NOMO-1 (cell line): Measurements from ENCODE around the gene CEP89.
"Not testable (repeated sequence)": the region's sequence is repeated elsewhere in the genome, so short reads cannot be mapped to it uniquely, and the experiment has no call there.

Experiments
- DNase-seq, 2 experiments: peaks; one replicate each; lab custom pipeline; 2025; ENCODE audit not compliant: unreplicated experiment in 2 of 2; lab: John Stamatoyannopoulos, UW

CEP89 gene

DNA sequence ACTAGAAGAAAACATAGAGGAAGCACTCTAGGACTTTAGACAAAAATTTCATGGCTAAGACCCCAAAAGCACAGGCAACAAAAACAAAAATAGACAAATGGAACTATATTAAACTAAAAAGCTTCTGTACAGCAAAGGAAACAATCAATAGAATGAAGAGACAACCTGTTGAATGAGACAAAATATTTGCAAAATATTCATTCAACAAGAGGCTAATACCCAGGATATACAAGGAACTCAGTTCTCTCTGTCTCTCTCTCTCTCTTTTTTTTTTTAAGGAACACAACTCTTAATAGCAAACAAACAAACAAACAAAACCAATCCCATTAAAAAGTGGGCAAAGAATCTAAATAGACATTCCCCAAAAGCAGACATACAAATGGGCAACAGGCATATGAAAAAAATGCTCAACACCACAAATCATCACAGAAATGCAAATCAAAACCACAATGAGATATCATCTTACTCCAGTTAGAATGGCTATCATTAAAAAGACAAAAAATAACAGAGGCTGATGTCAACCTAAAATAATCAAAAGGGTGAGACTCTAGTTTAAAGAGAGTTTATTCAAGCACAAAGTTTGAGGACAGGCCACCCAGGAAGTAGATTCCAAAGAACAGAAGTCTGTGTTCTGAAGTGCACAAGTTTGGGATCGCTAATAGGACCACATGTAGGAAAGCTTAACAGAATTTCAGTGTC lies 75.1 kb downstream of the CEP89 start:
- no peak for DNase-seq

DNA sequence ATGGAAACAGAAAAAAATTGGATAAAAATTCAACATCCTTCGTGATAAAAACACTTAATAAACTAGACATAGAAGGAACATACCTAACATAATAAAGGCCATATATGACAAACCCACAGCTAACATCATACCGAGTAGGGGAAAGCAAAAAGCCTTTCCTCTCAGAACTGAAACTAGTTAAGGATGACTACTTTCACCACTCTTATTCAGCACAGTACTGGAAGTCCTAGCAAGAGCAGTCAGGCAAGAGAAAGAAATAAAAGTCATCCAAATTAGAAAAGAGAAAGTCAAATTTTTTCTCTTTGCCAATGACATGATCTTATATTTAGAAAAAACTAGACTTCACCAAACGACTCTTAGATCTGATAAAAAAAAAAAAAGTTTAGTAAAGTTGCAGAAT lies 76.4 kb downstream of the CEP89 start:
- DNase-seq = no peak

GRCh38 chr19:32891609-32892008 lies 80.1 kb downstream of the CEP89 start:
- no peak for DNase-seq

- no peak for DNase-seq
Measured at GRCh38 chr19:32890841-32891240, 80.9 kb downstream of the CEP89 start.

- DNase-seq = no peak
Measured at GRCh38 chr19:32890326-32890725, 81.4 kb downstream of the CEP89 start.

DNA sequence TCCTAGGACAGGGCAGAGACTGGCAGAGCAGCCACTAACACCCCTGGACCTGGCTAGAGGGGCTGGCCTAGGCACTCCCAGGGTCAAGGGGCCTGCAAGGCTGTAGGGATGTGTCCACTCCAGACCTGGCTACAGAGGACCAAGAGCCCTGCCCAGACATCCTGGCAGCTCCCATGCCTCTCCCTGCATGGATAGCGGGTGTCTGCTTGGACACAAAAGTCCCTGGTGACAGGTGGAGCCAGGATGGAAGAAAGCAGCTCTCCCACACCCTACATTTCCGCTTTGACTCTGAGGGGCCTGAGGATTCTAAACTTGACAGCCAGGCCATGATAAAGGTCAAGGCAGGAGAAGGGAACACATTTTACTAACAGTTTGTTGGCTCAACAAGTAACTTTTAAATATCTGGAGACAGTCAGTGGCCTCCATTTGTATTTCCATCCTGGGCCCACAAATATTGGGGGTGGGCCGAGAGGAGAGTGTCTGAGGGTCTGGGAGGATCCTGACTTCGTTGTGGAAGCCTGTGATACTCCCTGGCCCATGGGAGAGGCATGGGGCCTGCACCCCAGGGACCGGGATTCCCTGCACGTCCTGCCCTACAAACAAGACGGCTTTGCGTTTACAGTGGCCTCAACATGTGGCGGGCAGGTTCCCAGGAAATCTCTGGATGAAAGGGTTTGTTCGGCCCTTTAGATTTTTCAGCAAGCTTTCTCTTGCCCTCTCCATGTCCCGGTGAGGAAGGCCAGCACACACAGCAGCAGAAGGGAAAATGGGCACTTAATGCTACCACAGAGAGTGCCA lies 82.4 kb downstream of the CEP89 start:
- no peak for DNase-seq

GRCh38 chr19:32887572-32888215 lies 84.1 kb downstream of the CEP89 start:
- DNase-seq = no peak

GRCh38 chr19:32886241-32886640 lies 85.5 kb downstream of the CEP89 start:
- no peak for DNase-seq

- not testable (repeated sequence) for DNase-seq
Measured at GRCh38 chr19:32885255-32885654, 86.5 kb downstream of the CEP89 start.

GRCh38 chr19:32881766-32882165 lies 90.0 kb downstream of the CEP89 start:
- no peak for DNase-seq

- no peak for DNase-seq
Measured at GRCh38 chr19:32880622-32881021, 91.1 kb downstream of the CEP89 start.

GRCh38 chr19:32879741-32880140 lies 92.0 kb downstream of the CEP89 start:
- no peak for DNase-seq

DNA sequence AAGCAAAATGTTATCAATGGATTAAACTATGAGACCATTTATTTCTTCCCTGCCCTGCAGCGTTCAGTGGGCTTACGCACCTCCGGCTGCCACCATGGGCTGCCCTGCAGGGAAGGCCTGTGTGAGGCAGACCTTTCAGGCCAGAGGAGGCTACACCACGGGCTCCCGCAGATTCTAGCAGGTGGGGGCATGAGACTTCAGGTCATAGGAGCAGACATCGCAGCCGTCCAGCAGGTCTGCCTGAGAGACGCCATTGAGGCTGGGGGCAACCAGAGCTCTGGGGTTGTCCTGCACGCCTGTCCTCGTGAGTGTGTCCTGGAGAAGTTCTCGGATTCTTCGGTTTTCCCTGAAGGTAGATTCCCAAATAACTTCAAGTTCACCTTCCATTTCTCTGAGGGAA lies 92.8 kb downstream of the CEP89 start:
- no peak for DNase-seq

GRCh38 chr19:32877977-32878745 lies 93.6 kb downstream of the CEP89 start:
- DNase-seq = no peak

DNA sequence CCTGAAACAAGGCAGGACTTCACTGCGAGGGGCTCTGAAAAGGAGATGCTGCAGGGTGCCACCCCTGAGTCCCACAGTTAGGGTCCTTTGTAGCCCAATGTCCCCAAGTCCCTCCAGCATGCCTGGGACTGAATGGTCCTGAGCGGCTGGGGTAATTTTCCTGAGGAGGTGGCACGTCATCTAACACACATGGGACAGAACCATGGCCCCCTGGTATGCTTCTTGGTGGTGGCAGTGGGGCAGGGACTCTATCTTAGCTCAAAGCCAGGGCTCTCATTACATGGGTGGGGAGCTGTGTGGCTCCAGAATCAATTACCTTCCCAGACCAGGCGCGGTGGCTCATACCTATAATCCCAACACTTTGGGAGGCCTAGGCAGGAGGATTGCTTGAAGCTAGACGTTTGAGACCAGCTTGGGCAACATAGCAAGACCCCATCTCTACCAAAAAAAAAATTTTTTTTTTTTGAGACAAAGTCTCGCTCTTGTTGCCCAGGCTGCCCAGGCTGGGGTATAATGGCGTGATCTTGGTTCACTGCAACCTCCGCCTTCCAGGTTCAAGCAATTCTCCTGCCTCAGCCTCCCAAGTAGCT lies 94.3 kb downstream of the CEP89 start:
- no peak for DNase-seq

DNA sequence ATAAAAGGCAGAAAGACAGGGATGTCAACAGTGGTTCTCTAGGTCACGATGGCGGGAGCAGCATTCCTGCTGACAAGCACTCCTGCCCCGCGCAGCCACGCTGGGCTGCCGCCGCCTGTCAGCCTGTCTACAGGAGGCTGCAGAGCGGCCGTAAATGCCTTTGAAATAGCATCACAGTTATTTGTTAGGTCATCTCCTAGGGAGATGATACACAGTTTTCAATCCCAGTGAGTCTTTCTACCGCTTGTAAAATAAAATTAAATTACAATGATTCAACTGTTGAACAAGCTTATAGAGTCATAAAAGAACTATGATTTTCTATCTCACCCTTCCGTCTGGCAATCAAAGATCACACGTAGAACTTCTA lies 94.9 kb downstream of the CEP89 start:
- DNase-seq = no peak

GRCh38 chr19:32876236-32876918 lies 95.4 kb downstream of the CEP89 start:
- no peak for DNase-seq

DNA sequence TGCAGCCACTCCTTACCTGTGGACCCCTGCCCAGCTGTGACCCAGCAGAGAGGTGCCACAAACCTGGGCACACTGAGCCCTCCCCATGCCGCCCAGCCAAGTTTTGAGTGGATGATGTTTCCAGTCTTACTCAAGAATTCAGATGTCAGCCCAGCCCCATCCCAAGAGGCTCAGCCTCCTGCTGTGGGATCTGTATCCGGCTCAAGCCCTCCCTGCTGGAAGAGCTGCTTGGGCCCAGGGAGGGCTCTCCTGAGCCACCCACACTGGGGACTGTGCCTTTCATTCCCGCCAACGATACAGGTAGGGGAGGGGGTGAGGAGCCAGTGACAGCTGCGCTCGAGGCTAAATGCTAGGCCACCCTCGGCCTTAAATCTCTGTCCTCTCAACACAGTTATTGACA lies 96.3 kb downstream of the CEP89 start:
- no peak for DNase-seq

DNA sequence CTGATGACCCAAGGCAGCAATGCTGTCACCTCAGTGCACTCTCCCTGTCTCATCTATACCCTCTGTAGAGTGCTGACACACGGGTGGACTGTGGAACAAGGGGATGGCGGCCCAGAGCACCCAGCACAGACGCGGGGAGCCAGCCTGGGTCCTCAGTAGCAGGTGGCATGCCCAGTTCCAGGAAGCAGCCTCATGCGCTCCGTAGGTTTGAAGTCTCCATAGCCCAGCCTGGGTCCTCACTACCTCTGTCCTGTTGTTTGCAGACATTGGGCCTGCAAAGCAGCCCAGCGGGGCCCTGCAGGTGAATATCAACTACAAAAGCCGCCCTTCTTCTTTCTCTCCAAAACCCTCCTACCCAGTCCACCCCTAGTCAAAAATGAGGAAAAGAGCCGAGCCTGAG lies 97.2 kb downstream of the CEP89 start:
- no peak for DNase-seq

GRCh38 chr19:32873247-32873959 lies 98.4 kb downstream of the CEP89 start:
- DNase-seq = no peak
